ENCODE results near the gene ELMOD3. TPM values are rescaled to one million over a fixed set of nuclear protein-coding genes. Genes with fewer than 3 reads are reported as not detected.

Gene ELMOD3
- total and polyA plus RNA-seq, 9 of the 15 experiments (the other 6 are each of a cell fraction or from before 2014, with no cell fraction given) = 2.7 to 18.7 (median 11.6) TPM

DNA sequence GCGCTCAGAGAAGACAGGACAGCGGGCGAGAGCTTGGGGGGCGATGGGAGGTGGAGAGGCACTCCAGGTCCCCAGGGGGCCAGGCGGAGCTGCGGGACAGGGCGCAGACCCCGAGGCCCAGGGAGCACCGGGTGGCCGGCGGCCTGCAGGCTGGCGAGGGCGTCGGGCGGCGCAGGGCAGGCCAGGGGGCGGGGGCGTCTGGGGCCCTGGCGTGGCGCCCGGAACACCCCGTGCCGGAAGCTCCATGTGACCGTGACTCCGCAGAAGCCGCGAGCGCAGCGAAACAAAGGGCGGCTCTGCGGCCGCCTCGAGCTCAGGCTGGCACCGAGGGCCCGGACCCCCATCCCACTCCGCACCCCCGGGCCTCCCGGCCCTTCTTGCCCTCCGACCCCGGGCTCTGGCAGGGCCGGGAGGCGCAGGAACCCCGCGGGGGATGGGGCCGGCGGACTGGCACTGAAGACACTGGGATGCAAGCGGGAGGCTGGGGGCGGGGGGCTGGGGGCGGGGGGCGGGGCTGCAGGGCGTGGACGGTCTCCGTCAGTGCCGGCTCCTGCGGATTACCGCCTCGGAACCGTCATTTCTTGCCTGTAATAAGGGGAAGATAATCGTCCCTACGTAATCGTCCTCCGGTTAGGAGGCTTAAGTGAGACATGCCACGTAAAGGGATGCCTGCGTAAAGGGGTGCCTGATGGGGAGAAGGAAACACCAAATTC lies 83.1 kb downstream of the ELMOD3 start (continued):
- TF ChIP-seq SMAD4 (CRISPR knock-in tag; conservative IDR thresholded peaks at IDR 0.05) (peak; percentile 87), CREB1 (IDR thresholded peaks at IDR 0.05) (peak; percentile 79), CREB1 (CRISPR knock-in tag; IDR thresholded peaks at IDR 0.05) (no peak), CREM (IDR thresholded peaks at IDR 0.05; ENCODE audit: low read depth) (peak; percentile 88), L3MBTL2 (IDR thresholded peaks at IDR 0.05) (peak; percentile 95), ZNF316 (IDR thresholded peaks at IDR 0.05) (peak; percentile 56), EP400 (IDR thresholded peaks at IDR 0.05) (peak; percentile 91), PML (IDR thresholded peaks at IDR 0.05; ENCODE audit: low read length) (peak; percentile 8; the same call in 1 of the 2 replicates), GTF2F1 (IDR thresholded peaks at IDR 0.05; ENCODE audit: low read depth, low read length) (no peak), HNRNPL (IDR thresholded peaks at IDR 0.05; ENCODE audit: low read depth, low read length) (peak; percentile 85; the same call in 1 of the 2 replicates)
- TF ChIP-seq, protein P1, sequence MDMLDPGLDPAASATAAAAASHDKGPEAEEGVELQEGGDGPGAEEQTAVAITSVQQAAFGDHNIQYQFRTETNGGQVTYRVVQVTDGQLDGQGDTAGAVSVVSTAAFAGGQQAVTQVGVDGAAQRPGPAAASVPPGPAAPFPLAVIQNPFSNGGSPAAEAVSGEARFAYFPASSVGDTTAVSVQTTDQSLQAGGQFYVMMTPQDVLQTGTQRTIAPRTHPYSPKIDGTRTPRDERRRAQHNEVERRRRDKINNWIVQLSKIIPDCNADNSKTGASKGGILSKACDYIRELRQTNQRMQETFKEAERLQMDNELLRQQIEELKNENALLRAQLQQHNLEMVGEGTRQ (CRISPR knock-in tag; IDR thresholded peaks at IDR 0.05) = peak; percentile 74
- TF ChIP-seq, protein P2, sequence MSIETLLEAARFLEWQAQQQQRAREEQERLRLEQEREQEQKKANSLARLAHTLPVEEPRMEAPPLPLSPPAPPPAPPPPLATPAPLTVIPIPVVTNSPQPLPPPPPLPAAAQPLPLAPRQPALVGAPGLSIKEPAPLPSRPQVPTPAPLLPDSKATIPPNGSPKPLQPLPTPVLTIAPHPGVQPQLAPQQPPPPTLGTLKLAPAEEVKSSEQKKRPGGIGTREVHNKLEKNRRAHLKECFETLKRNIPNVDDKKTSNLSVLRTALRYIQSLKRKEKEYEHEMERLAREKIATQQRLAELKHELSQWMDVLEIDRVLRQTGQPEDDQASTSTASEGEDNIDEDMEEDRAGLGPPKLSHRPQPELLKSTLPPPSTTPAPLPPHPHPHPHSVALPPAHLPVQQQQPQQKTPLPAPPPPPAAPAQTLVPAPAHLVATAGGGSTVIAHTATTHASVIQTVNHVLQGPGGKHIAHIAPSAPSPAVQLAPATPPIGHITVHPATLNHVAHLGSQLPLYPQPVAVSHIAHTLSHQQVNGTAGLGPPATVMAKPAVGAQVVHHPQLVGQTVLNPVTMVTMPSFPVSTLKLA (conservative IDR thresholded peaks at IDR 0.05) = peak in 1 of 2 experiments; percentile 82; a peak in 3 of 4 replicates
- TF ChIP-seq, protein P3, sequence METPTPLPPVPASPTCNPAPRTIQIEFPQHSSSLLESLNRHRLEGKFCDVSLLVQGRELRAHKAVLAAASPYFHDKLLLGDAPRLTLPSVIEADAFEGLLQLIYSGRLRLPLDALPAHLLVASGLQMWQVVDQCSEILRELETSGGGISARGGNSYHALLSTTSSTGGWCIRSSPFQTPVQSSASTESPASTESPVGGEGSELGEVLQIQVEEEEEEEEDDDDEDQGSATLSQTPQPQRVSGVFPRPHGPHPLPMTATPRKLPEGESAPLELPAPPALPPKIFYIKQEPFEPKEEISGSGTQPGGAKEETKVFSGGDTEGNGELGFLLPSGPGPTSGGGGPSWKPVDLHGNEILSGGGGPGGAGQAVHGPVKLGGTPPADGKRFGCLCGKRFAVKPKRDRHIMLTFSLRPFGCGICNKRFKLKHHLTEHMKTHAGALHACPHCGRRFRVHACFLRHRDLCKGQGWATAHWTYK (CRISPR knock-in tag; IDR thresholded peaks at IDR 0.05) = 0 out of 2 replicates have a peak, but pooled peaks have one; percentile 37
- TF ChIP-seq, protein P4, sequence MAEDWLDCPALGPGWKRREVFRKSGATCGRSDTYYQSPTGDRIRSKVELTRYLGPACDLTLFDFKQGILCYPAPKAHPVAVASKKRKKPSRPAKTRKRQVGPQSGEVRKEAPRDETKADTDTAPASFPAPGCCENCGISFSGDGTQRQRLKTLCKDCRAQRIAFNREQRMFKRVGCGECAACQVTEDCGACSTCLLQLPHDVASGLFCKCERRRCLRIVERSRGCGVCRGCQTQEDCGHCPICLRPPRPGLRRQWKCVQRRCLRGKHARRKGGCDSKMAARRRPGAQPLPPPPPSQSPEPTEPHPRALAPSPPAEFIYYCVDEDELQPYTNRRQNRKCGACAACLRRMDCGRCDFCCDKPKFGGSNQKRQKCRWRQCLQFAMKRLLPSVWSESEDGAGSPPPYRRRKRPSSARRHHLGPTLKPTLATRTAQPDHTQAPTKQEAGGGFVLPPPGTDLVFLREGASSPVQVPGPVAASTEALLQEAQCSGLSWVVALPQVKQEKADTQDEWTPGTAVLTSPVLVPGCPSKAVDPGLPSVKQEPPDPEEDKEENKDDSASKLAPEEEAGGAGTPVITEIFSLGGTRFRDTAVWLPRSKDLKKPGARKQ (CRISPR knock-in tag; IDR thresholded peaks at IDR 0.05) = no peak

Measured in K562 (cell line).